Measurements from ENCODE around the gene TDRD7.

DNA sequence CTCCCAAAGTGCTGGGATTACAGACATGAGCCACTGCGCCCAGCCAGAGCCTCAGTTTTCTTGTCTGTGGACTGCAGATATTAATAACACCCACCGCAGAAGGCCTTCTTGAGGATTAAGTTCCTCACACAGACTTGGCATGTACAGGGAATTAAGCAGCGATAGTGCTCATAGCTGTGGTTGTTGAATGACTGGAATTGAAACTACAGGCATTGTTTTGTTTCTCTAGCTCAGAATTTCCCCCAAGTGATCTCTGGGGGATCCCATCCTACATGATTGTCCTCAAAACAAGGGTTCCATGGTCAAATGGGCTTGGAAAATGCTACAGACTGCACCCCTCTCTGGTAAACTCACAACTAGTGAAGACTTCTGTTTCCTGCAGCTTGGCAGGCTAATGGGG, 44.2 kb upstream of the TDRD7 start:
- no peak for TF ChIP-seq LEF1 (IDR thresholded peaks at IDR 0.05; ENCODE audit: borderline replicate concordance)
- TF ChIP-seq FOXA1 (IDR thresholded peaks at IDR 0.05): no peak
- no peak for TF ChIP-seq ELF4 (IDR thresholded peaks at IDR 0.05)
- no peak for TF ChIP-seq HDGF (IDR thresholded peaks at IDR 0.05; ENCODE audit: borderline replicate concordance)
- TF ChIP-seq TARDBP (IDR thresholded peaks at IDR 0.05): no peak
- TF ChIP-seq SP1 (IDR thresholded peaks at IDR 0.05): no peak
- no peak for TF ChIP-seq CTBP1 (IDR thresholded peaks at IDR 0.05; ENCODE audit: borderline replicate concordance)
- no peak for TF ChIP-seq NFRKB (IDR thresholded peaks at IDR 0.05)
